ENCODE results near the gene SSRP1. TPM values are rescaled to one million over a fixed set of nuclear protein-coding genes. Genes with fewer than 3 reads are reported as not detected.

The SSRP1 gene
- total and polyA plus RNA-seq, 2 donors (not counting 1 experiment from before 2014, with no cell fraction given): 52.7 to 94.1 TPM

DNA sequence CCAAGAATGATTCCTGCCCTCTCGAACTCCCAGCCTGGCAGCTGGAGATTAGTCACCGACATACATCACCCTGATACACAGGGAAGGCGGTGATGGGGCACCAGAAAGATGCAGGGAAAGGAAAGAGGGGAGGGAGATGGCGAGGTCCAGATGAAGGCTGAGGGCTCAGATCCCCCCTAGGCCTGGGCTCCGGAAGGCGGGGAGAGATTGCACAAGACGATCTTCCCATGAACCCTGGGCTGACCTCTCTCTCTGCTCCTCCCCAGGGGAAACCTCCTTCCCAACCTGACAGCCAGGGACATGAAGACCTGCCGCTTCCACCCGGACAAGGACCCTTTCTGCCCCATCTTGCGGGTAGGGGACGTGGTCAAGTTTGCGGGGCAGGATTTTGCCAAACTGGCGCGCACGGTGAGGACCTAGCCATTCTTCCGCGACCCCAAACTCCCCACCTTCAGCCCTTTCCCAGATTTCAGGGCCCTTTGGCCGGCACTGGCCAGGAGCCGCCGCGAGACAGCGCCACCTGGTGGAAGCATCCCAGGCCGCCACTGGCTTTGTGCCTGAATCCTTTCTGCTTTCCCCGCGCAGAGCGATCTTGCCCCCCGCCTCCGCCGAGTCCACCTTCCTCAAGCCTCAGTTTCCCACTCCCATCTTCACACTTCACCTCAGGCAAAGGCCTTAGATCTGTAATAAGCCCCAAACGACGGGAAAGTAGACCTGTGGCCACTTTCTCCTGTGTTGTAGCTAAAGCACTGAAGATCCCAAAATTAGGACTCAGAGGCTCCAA, 14.0 kb upstream of the SSRP1 start:
- H2AFZ ChIP-seq (ENCODE audit: low read length): peak overlapping the region; percentile 7
- no peaks in the 10 kb centered on the region for H3K36me3 ChIP-seq (ENCODE audit: control insufficient read depth, insufficient read depth, low read length)
- H3K4me3 ChIP-seq (replicated peaks in 1 of 4; ENCODE audit: control extremely low read depth in 1 of 4, insufficient read depth in 1 of 4, low read depth in 3 of 4, low read length in 4 of 4): no peak overlapping the region
- TF ChIP-seq CTCF (conservative IDR thresholded peaks at IDR 0.05 in 1 of 2, IDR thresholded peaks at IDR 0.05 in 1 of 2; ENCODE audit: low read depth in 1 of 2, low read length in 2 of 2) (peak; percentile 68 to 81), EZH2 (IDR thresholded peaks at IDR 0.05; ENCODE audit: low read length, missing control alignments) (no peak)
- no peaks in the 10 kb centered on the region for H3K4me1 ChIP-seq (ENCODE audit: control insufficient read depth, extremely low read depth, insufficient read depth, low read length)
- H3K27ac ChIP-seq (ENCODE audit: insufficient read depth, low read length): no peak overlapping the region
- H3K4me2 ChIP-seq (ENCODE audit: extremely low read depth, insufficient read depth, low read length): no peak overlapping the region
- no peak overlapping the region for H3K9ac ChIP-seq (ENCODE audit: insufficient read depth, low read length)
- no peaks in the 10 kb centered on the region for H3K9me3 ChIP-seq (ENCODE audit: control insufficient read depth, insufficient read depth, low read depth, low read length)
- H3K79me2 ChIP-seq (ENCODE audit: control insufficient read depth, insufficient read depth, low read length): no peaks in the 10 kb centered on the region
- peak; percentile 21 to 44 for DNase-seq (ENCODE audit: low read depth in 2 of 2)
- no peaks in the 10 kb centered on the region for H3K27me3 ChIP-seq (ENCODE audit: control insufficient read depth, insufficient read depth, low read length)
- H4K20me1 ChIP-seq (ENCODE audit: control insufficient read depth, extremely low read depth, insufficient read depth, low read length): no peaks in the 10 kb centered on the region

GRCh38 chr11:57348636-57349313, 13.1 kb upstream of the SSRP1 start:
- H3K4me1 ChIP-seq (ENCODE audit: control insufficient read depth, extremely low read depth, insufficient read depth, low read length): no peaks in the 10 kb centered on the region
- no peaks in the 10 kb centered on the region for H3K27me3 ChIP-seq (ENCODE audit: control insufficient read depth, insufficient read depth, low read length)
- H3K4me2 ChIP-seq (ENCODE audit: extremely low read depth, insufficient read depth, low read length): no peak overlapping the region
- H3K9ac ChIP-seq (ENCODE audit: insufficient read depth, low read length): no peak overlapping the region
- no peaks in the 10 kb centered on the region for H3K9me3 ChIP-seq (ENCODE audit: control insufficient read depth, insufficient read depth, low read depth, low read length)
- no peak overlapping the region for H3K27ac ChIP-seq (ENCODE audit: insufficient read depth, low read length)
- H2AFZ ChIP-seq (ENCODE audit: low read length): no peak overlapping the region
- peak in 1 of 2 donors; percentile 8 for DNase-seq (ENCODE audit: low read depth in 2 of 2)
- H3K36me3 ChIP-seq (ENCODE audit: control insufficient read depth, insufficient read depth, low read length): no peaks in the 10 kb centered on the region
- no peaks in the 10 kb centered on the region for H4K20me1 ChIP-seq (ENCODE audit: control insufficient read depth, extremely low read depth, insufficient read depth, low read length)
- no peak for TF ChIP-seq EZH2 (IDR thresholded peaks at IDR 0.05; ENCODE audit: low read length, missing control alignments)
- no peak for TF ChIP-seq CTCF (conservative IDR thresholded peaks at IDR 0.05 in 1 of 2, IDR thresholded peaks at IDR 0.05 in 1 of 2; ENCODE audit: low read depth in 1 of 2, low read length in 2 of 2)
- no peaks in the 10 kb centered on the region for H3K79me2 ChIP-seq (ENCODE audit: control insufficient read depth, insufficient read depth, low read length)
- H3K4me3 ChIP-seq (replicated peaks in 1 of 4; ENCODE audit: control extremely low read depth in 1 of 4, insufficient read depth in 1 of 4, low read depth in 3 of 4, low read length in 4 of 4): no peak overlapping the region

DNA sequence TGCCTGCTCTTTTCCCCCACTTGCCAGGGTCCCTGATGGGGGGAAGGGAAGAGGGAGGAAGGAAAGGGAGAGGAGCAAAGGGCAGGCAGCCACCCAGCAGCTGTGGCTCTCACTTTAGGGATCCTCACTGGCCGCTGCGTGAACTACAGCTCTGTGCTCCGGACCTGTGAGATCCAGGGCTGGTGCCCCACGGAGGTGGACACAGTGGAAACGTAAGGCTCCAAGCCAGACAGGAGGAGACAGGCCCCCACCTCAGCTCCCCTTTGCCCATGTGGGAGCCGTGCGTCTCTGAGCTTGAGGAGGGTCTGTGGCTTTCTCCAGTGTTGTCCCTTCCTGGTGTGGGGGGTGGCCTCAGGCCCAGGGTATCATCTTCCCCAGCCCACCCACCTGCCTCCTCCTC, 12.4 kb upstream of the SSRP1 start:
- no peaks in the 10 kb centered on the region for H3K27me3 ChIP-seq (ENCODE audit: control insufficient read depth, insufficient read depth, low read length)
- no peak overlapping the region for H3K4me3 ChIP-seq (replicated peaks in 1 of 4; ENCODE audit: control extremely low read depth in 1 of 4, insufficient read depth in 1 of 4, low read depth in 3 of 4, low read length in 4 of 4)
- H3K9me3 ChIP-seq (ENCODE audit: control insufficient read depth, insufficient read depth, low read depth, low read length): no peaks in the 10 kb centered on the region
- H3K79me2 ChIP-seq (ENCODE audit: control insufficient read depth, insufficient read depth, low read length): no peaks in the 10 kb centered on the region
- DNase-seq (ENCODE audit: low read depth in 2 of 2): no peak
- H2AFZ ChIP-seq (ENCODE audit: low read length): no peak overlapping the region
- H4K20me1 ChIP-seq (ENCODE audit: control insufficient read depth, extremely low read depth, insufficient read depth, low read length): no peaks in the 10 kb centered on the region
- H3K4me2 ChIP-seq (ENCODE audit: extremely low read depth, insufficient read depth, low read length): no peak overlapping the region
- no peaks in the 10 kb centered on the region for H3K36me3 ChIP-seq (ENCODE audit: control insufficient read depth, insufficient read depth, low read length)
- no peak overlapping the region for H3K27ac ChIP-seq (ENCODE audit: insufficient read depth, low read length)
- no peak overlapping the region for H3K9ac ChIP-seq (ENCODE audit: insufficient read depth, low read length)
- no peaks in the 10 kb centered on the region for H3K4me1 ChIP-seq (ENCODE audit: control insufficient read depth, extremely low read depth, insufficient read depth, low read length)
- TF ChIP-seq CTCF (conservative IDR thresholded peaks at IDR 0.05 in 1 of 2, IDR thresholded peaks at IDR 0.05 in 1 of 2; ENCODE audit: low read depth in 1 of 2, low read length in 2 of 2): no peak
- no peak for TF ChIP-seq EZH2 (IDR thresholded peaks at IDR 0.05; ENCODE audit: low read length, missing control alignments)
